K562 (cell line): Measurements from ENCODE around the gene ZER1. TPM values are rescaled to one million over a fixed set of nuclear protein-coding genes. Genes with fewer than 3 reads are reported as not detected.

ENCODE experiments used
- ARID1B ChIP-seq: fragments of 450-650 bp; IDR thresholded peaks from 2 replicates; pipeline ENCODE4 v1.6.1; 2016; ENCODE audit warnings: antibody characterized with exemption, mild to moderate bottlenecking, inconsistent platforms
- CHD1 ChIP-seq: fragments of 200-600 bp; sonication (generic); IDR thresholded peaks from one replicate; pipeline ENCODE4 v1.6.1; 2012; ENCODE audit warnings: mild to moderate bottlenecking, moderate library complexity, low read length, inconsistent platforms
- E2F3 ChIP-seq: fragments of 250-450 bp; sonication (Bioruptor Pico); IDR thresholded peaks from 2 replicates; pipeline ENCODE4 v1.4.0; 2020; ENCODE audit warnings: mild to moderate bottlenecking
- E2F5 ChIP-seq: sonication (generic); formaldehyde crosslinking; IDR thresholded peaks from 2 replicates; pipeline ENCODE4 v1.8.0; 2022; ENCODE audit warnings: mild to moderate bottlenecking, missing genetic modification reagents
- EP400 ChIP-seq: fragments of 450-650 bp; IDR thresholded peaks from 2 replicates; pipeline ENCODE4 v1.6.1; 2017; ENCODE audit warnings: antibody characterized with exemption, mild to moderate bottlenecking, moderate library complexity
- HLTF ChIP-seq: fragments of 450-650 bp; IDR thresholded peaks from 2 replicates; pipeline ENCODE4 v1.6.1; 2016
- KAT2B ChIP-seq: IDR thresholded peaks from one replicate; pipeline ENCODE4 v1.6.1; 2012; ENCODE audit warnings: low read depth, mild to moderate bottlenecking, control low read depth, inconsistent platforms, low read length, moderate library complexity
- LCOR ChIP-seq: sonication (generic); formaldehyde crosslinking; IDR thresholded peaks from 2 replicates; pipeline ENCODE4 v1.8.0; 2022; ENCODE audit warnings: mild to moderate bottlenecking, missing genetic modification reagents
- MAZ ChIP-seq, 2 experiments: fragments of 450-650 bp in 1 of 2; sonication (generic) in 1 of 2; formaldehyde crosslinking; IDR thresholded peaks in 1 of 2; conservative IDR thresholded peaks in 1 of 2; 2 replicates each; pipeline versions ENCODE4 v1.4.0 to v1.5.0; 2020; ENCODE audit warnings: mild to moderate bottlenecking in 1 of 2, missing genetic modification reagents in 1 of 2
- MBD2 ChIP-seq: sonication (generic); IDR thresholded peaks from 2 replicates; pipeline ENCODE4 v1.6.1; 2016; ENCODE audit warnings: low read depth, borderline replicate concordance
- NFYB ChIP-seq: IDR thresholded peaks from 2 replicates; pipeline ENCODE4 v1.6.1; 2011; ENCODE audit warnings: mild to moderate bottlenecking, moderate library complexity; ENCODE audit not compliant: insufficient read length; ENCODE audit errors: extremely low read depth
- NONO ChIP-seq, 2 experiments: fragments of 200-400 bp in 1 of 2; fragments of 450-650 bp in 1 of 2; formaldehyde crosslinking in 1 of 2; IDR thresholded peaks; 2 replicates each; pipeline ENCODE4 v1.6.1; 2017; ENCODE audit warnings: low read depth in 2 of 2, mild to moderate bottlenecking in 2 of 2, moderate library complexity in 2 of 2, low read length in 1 of 2
- NR2C2 ChIP-seq, 2 experiments: fragments of 200-800 bp in 1 of 2; sonication (Bioruptor generic) in 1 of 2; sonication (generic) in 1 of 2; formaldehyde crosslinking in 1 of 2; IDR thresholded peaks; 2 replicates each; pipeline versions ENCODE4 v1.6.1 to v1.8.0; 2016 to 2022; ENCODE audit warnings: mild to moderate bottlenecking in 1 of 2, missing compliant biosample characterization in 1 of 2, missing genetic modification characterization in 1 of 2, missing genetic modification reagents in 1 of 2
- NR2F6 ChIP-seq: fragments of 450-650 bp; formaldehyde crosslinking; IDR thresholded peaks from 2 replicates; pipeline ENCODE4 v1.4.0; 2020; ENCODE audit warnings: mild to moderate bottlenecking
- PCBP1 ChIP-seq: fragments of 200-400 bp; formaldehyde crosslinking; IDR thresholded peaks from 2 replicates; pipeline ENCODE4 v1.6.1; 2018; ENCODE audit warnings: mild to moderate bottlenecking, low read depth, low read length; ENCODE audit not compliant: poor library complexity, severe bottlenecking
- PREB ChIP-seq: sonication (generic); formaldehyde crosslinking; IDR thresholded peaks from 2 replicates; pipeline ENCODE4 v1.8.1; 2023; ENCODE audit warnings: mild to moderate bottlenecking, missing genetic modification reagents
- RAD51 ChIP-seq: fragments of 450-650 bp; IDR thresholded peaks from 2 replicates; pipeline ENCODE4 v1.7.1; 2016; ENCODE audit warnings: low read depth, mild to moderate bottlenecking, borderline replicate concordance
- SAP30 ChIP-seq: fragments of 200-600 bp; sonication (generic); IDR thresholded peaks from 2 replicates; pipeline ENCODE4 v1.6.1; 2012; ENCODE audit warnings: borderline replicate concordance, low read depth, mild to moderate bottlenecking, moderate library complexity, low read length, control low read depth, inconsistent platforms; ENCODE audit not compliant: insufficient read depth, poor library complexity, severe bottlenecking
- SRSF3 ChIP-seq: fragments of 200-400 bp; formaldehyde crosslinking; IDR thresholded peaks from 2 replicates; pipeline ENCODE4 v1.6.1; 2016; ENCODE audit warnings: mild to moderate bottlenecking, low read length, moderate library complexity; ENCODE audit not compliant: insufficient read depth
- SRSF7 ChIP-seq: fragments of 200-400 bp; formaldehyde crosslinking; optimal IDR thresholded peaks from 2 replicates; pipeline ENCODE3; 2017; ENCODE audit warnings: mild to moderate bottlenecking, low read depth, low read length
- TAF7 ChIP-seq: fragments of 450-650 bp; IDR thresholded peaks from 2 replicates; pipeline ENCODE4 v1.6.1; 2016; ENCODE audit warnings: missing genetic modification characterization, missing compliant biosample characterization
- TCF7L2 ChIP-seq: fragments of 150-350 bp; IDR thresholded peaks from 2 replicates; pipeline ENCODE4 v1.6.1; 2016; ENCODE audit warnings: low read depth, mild to moderate bottlenecking, low read length, moderate library complexity
- USF1 ChIP-seq: sonication (generic); formaldehyde crosslinking; IDR thresholded peaks from 2 replicates; pipeline ENCODE4 v1.9.0; 2022; ENCODE audit warnings: mild to moderate bottlenecking, missing genetic modification reagents
- ZNF589 ChIP-seq: fragments of 200-800 bp; sonication (Bioruptor generic); IDR thresholded peaks from 2 replicates; pipeline ENCODE4 v1.6.1; 2016; ENCODE audit warnings: low read depth, missing genetic modification characterization, missing compliant biosample characterization
- ZNF79 ChIP-seq: fragments of 250-450 bp; sonication (Bioruptor Pico); IDR thresholded peaks from 2 replicates; pipeline ENCODE4 v1.4.0; 2020; ENCODE audit warnings: low read depth, mild to moderate bottlenecking, moderate library complexity
- polyA plus RNA-seq, 8 experiments: library from polyadenylated mRNA; depleted of rRNA in 4 of 8; stranded (reverse) in 5 of 8; unstranded in 3 of 8; fragments of >200 nt; fragmentation: Nextera tagmentation in 2 of 8; fragmentation: Illumina TruSeq in 1 of 8; extraction: Ambion mirVana in 2 of 8; extraction: Trizol in 1 of 8; gene quantifications; 2 replicates each; pipeline versions ENCODE4 v1.2.1 to v1.2.3, GENCODE V29; 2011 to 2014; ENCODE audit warnings: inconsistent platforms in 1 of 8, missing spikeins in 1 of 8
- total RNA-seq, 7 experiments: library from RNA; depleted of rRNA in 6 of 7; stranded (reverse); fragments of >200 nt in 6 of 7; fragmentation: Illumina TruSeq in 2 of 7; extraction: Trizol in 2 of 7; gene quantifications; 2 replicates each; pipeline versions ENCODE4 v1.2.1 to v1.2.3, GENCODE V29; 2011 to 2021; ENCODE audit warnings: low replicate concordance in 1 of 7

The ZER1 gene
- total and polyA plus RNA-seq, 9 of the 15 experiments (the other 6 are each of a cell fraction or from before 2014, with no cell fraction given): 0.07 to 10.7 (median 6.2) TPM

DNA sequence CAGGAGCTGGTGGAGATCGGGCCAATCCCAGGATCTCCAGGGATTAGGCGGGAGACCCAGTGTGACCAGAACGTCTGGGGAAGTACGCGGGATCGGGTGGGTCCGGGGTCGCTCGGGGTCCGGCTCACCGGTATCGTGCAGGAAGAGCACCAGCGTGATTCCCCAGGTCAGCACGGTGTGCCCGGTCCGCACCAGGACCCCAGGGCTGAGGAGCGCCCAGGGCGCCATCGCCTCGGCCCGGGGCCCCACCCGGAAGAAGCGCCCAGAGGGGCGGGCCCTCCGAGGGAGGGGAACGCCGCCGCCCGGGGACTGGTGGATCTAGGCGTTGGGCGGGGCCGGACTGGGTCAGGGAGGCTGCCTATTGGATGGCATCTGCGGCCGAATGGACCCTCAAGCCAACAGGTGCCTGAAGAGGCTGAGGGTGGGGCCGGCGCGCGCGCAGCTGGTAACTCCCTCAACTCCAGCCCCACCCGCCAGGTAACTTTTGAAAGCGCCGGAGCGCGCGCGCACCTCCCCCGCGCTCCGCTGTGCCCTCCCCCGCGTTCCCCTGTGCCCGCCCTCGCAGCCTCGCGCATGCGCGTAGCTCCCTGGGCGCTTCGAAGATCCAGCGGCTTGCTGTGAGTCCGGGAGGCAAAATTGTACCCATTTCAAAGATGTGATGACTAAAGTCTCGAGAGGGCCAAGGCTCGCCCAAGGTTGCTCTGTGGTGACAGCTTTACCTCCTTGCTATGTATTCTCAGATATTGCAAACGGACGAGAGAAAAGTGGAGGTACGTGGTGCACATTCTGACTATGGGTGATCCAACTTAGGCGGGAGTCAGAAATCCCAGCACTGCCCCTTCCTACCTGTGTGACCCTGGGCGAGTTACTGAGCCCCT lies 47.6 kb downstream of the ZER1 start, which contains the start of gene ZDHHC12 (continued):
- TF ChIP-seq NR2F6 (no peak), TAF7 (tag) (peak; percentile 50; the same call in 1 of the 2 replicates), USF1 (CRISPR knock-in tag) (no peak; the same call in 1 of the 2 replicates), E2F3 (CRISPR knock-in tag) (peak; percentile 73; the same call in 1 of the 2 replicates), PCBP1 (peak; percentile 55), ZNF79 (CRISPR knock-in tag) (no peak), CHD1 (peak; percentile 92), SRSF7 (no peak), TCF7L2 (no peak), KAT2B (no peak), LCOR (CRISPR knock-in tag) (peak; percentile 90), NONO (IDR thresholded peaks at IDR 0.05; ENCODE audit: low read depth in 2 of 2, low read length in 1 of 2) (peak in 1 of 2 experiments; percentile 50; a peak in 1 of 4 replicates), SAP30 (peak; percentile 35), NR2C2 (CRISPR knock-in tag; IDR thresholded peaks at IDR 0.05) (no peak), NR2C2 (tag; IDR thresholded peaks at IDR 0.05) (no peak), MAZ (CRISPR knock-in tag; conservative IDR thresholded peaks at IDR 0.05 in 1 of 2, IDR thresholded peaks at IDR 0.05 in 1 of 2) (peak; percentile 94 to 98), PREB (no peak), SRSF3 (no peak), RAD51 (no peak), ZNF589 (CRISPR knock-in tag) (no peak), E2F5 (CRISPR knock-in tag) (0 out of 2 replicates have a peak, but pooled peaks have one; percentile 30), MBD2 (peak; percentile 83), ARID1B (peak; percentile 36; the same call in 1 of the 2 replicates), NFYB (peak; percentile 83), EP400 (peak; percentile 27; the same call in 1 of the 2 replicates), HLTF (peak; percentile 46; the same call in 1 of the 2 replicates)
